ENCODE measurements around the gene DNER.

DNA sequence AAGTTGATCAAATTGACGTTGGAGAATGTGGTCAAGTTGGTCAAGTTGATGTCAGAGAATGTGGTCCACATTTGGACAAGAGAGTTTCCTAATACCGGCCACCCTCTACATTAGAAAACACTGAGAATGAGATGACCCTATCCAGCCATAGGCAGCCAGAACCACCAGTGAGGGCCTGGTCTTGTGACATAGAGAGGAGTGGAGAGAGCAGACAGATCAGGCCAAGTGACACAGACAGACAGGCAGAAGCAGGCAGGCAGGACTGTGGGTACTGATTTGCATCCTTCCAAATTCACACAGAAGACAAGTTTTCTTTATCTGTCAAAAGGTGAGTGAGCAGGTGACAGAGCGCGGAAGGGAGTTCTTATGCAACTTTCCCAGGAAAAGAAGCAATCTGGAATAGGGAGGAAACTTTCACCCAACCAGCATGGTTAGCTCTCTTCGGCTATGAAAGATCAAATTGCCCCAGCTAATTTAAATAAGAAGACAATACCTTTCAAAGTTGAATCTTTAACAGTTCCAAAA, 334.2 kb downstream of the DNER start:
- TF ChIP-seq, protein P1, sequence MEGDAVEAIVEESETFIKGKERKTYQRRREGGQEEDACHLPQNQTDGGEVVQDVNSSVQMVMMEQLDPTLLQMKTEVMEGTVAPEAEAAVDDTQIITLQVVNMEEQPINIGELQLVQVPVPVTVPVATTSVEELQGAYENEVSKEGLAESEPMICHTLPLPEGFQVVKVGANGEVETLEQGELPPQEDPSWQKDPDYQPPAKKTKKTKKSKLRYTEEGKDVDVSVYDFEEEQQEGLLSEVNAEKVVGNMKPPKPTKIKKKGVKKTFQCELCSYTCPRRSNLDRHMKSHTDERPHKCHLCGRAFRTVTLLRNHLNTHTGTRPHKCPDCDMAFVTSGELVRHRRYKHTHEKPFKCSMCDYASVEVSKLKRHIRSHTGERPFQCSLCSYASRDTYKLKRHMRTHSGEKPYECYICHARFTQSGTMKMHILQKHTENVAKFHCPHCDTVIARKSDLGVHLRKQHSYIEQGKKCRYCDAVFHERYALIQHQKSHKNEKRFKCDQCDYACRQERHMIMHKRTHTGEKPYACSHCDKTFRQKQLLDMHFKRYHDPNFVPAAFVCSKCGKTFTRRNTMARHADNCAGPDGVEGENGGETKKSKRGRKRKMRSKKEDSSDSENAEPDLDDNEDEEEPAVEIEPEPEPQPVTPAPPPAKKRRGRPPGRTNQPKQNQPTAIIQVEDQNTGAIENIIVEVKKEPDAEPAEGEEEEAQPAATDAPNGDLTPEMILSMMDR (IDR thresholded peaks at IDR 0.05; ENCODE audit: low read depth, low read length), result no peak
- no peak for TF ChIP-seq MYC (IDR thresholded peaks at IDR 0.05; ENCODE audit: low read depth, low read length)
- TF ChIP-seq POLR2A (IDR thresholded peaks at IDR 0.05; ENCODE audit: extremely low read depth, insufficient read length), result no peak
- TF ChIP-seq, protein P2, sequence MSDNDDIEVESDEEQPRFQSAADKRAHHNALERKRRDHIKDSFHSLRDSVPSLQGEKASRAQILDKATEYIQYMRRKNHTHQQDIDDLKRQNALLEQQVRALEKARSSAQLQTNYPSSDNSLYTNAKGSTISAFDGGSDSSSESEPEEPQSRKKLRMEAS (IDR thresholded peaks at IDR 0.05; ENCODE audit: low read depth, low read length), result no peak

Data from NB4 (cell line).